ENCODE results near the gene RUFY4.

DNA sequence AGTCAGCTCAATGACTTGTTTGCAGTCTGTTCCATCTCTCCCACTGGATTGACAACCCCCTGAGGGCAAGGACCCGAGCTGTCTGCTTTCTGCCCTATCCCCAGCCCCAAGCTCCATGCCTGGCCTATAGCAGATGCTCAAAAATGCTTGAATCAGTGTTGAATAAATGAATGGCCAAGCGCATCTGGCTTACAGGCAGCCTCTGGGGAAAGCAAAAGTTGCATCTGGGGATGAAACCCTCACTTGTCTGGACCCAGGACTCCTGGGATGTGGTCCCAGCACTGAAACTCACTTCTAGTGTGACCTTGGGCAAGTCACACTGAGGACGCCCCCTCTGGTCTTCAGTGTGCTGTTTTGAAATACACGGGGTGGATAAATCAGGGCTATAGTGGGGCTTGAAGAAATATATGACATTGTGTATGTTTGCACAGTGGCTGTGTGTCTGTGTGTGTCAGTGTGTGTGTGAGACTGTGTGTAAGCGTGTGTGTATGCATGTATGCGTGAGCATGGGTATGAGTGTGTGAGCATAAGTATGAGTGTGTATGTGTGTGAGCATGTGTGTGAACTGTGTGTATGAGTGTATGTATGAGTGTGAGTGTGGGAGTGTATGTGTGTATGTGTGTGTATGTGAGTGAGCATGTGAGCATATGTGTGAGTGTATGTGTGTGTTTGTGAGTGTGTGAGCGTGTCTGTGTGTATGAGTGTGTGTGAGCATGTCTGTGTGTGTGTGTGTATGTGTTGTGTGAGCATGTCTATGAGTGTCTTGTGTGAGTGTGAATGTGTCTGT, 38.5 kb upstream of the RUFY4 start:
- TF ChIP-seq, protein P1, sequence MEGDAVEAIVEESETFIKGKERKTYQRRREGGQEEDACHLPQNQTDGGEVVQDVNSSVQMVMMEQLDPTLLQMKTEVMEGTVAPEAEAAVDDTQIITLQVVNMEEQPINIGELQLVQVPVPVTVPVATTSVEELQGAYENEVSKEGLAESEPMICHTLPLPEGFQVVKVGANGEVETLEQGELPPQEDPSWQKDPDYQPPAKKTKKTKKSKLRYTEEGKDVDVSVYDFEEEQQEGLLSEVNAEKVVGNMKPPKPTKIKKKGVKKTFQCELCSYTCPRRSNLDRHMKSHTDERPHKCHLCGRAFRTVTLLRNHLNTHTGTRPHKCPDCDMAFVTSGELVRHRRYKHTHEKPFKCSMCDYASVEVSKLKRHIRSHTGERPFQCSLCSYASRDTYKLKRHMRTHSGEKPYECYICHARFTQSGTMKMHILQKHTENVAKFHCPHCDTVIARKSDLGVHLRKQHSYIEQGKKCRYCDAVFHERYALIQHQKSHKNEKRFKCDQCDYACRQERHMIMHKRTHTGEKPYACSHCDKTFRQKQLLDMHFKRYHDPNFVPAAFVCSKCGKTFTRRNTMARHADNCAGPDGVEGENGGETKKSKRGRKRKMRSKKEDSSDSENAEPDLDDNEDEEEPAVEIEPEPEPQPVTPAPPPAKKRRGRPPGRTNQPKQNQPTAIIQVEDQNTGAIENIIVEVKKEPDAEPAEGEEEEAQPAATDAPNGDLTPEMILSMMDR (conservative IDR thresholded peaks at IDR 0.05; ENCODE audit: low read depth, low read length), result no peak
- TF ChIP-seq EZH2 (IDR thresholded peaks at IDR 0.05; ENCODE audit: borderline replicate concordance, low read depth, low read length, poor library complexity, severe bottlenecking), result no peak
